A549 (cell line): ENCODE measurements around the gene ARHGAP22.

Experiments
- CTCF ChIP-seq: fragments of >200 bp; sonication (Bioruptor Twin); formaldehyde crosslinking; IDR thresholded peaks from 3 replicates; pipeline ENCODE4 v1.5.1; 2016
- HOXB5 ChIP-seq: fragments of 250-450 bp; sonication (Bioruptor Pico); IDR thresholded peaks from 2 replicates; pipeline ENCODE4 v1.5.0; 2020; ENCODE audit warnings: mild to moderate bottlenecking, moderate library complexity
- JUNB ChIP-seq: fragments of >200 bp; sonication (Bioruptor Twin); formaldehyde crosslinking; IDR thresholded peaks from 2 replicates; pipeline ENCODE4 v1.6.1; 2016
- POLR2AphosphoS2 ChIP-seq: conservative IDR thresholded peaks from 2 replicates; pipeline ENCODE4 v1.6.1; 2012; ENCODE audit warnings: low read length, improper control_type of control experiment, inconsistent platforms
- TF ChIP-seq, protein P1 (sequence below): IDR thresholded peaks from 2 replicates; pipeline ENCODE4 v1.6.1; 2012

DNA sequence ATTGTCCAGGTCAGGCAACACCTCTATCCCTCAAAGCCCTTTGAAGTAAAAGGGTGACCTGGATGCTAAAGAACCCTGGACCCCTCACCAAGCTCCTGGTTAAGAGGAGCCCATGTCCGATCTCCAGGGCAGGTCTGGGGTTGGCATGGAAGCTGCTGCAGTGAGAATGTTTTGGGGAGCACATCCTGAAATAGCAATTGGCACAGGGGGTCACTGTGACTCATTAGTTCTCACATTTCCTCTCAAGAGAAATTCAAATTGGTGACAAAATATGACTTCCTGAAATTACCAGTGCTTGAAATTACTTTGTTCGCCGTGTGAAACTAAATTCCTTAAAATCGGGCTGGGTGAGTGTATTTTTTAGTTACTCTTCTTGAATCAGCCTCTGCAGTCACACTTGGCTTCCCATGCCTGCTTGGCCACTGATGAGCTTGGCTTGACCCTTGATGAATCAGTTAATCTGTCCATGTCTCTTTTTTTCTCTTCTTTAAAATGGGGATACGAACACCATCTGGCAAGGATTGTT, 18.8 kb upstream of the ARHGAP22 start:
- no peak for TF ChIP-seq JUNB
- TF ChIP-seq HOXB5: no peak
- no peak for TF ChIP-seq CTCF
- TF ChIP-seq, protein P1, sequence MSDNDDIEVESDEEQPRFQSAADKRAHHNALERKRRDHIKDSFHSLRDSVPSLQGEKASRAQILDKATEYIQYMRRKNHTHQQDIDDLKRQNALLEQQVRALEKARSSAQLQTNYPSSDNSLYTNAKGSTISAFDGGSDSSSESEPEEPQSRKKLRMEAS: no peak
- TF ChIP-seq POLR2AphosphoS2: no peak
